Ascending aorta (tissue), 2 donors: ENCODE data around the gene MINAR1. TPM values are rescaled to one million over a fixed set of nuclear protein-coding genes. Genes with fewer than 3 reads are reported as not detected.

Experiments
- DNase-seq, 2 donors: peaks; one replicate each; pipeline ENCODE4 v3.0.0-alpha.2; 2019; ENCODE audit warnings: low spot score in 2 of 2
- H3K27ac ChIP-seq, 2 donors: fragments of 200-600 bp; sonication (generic); one replicate each; pipeline ENCODE4 v1.5.1; 2016 to 2017; ENCODE audit warnings: mild to moderate bottlenecking in 1 of 2
- H3K27me3 ChIP-seq: fragments of 200-600 bp; sonication (generic); one replicate; pipeline ENCODE4 v1.5.1; 2017
- H3K36me3 ChIP-seq, 2 donors: fragments of 200-600 bp; sonication (generic); one replicate each; pipeline ENCODE4 v1.5.1; 2016
- H3K4me1 ChIP-seq, 2 donors: fragments of 200-600 bp; sonication (generic); one replicate each; pipeline ENCODE4 v1.5.1; 2016 to 2017; ENCODE audit warnings: mild to moderate bottlenecking in 1 of 2
- H3K4me3 ChIP-seq, 2 donors: fragments of 200-600 bp; sonication (generic); one replicate each; pipeline ENCODE4 v1.5.1; 2016 to 2017; ENCODE audit warnings: mild to moderate bottlenecking in 1 of 2
- H3K9me3 ChIP-seq, 2 donors: fragments of 200-600 bp; sonication (generic); one replicate each; pipeline ENCODE4 v1.5.1; 2016
- CTCF ChIP-seq, 3 experiments: fragments of 200-600 bp in 2 of 3; fragments of 450-650 bp in 1 of 3; sonication (generic) in 2 of 3; IDR thresholded peaks; one replicate each; pipeline ENCODE4 v1.5.1; 2016 to 2019; ENCODE audit warnings: antibody characterized with exemption in 3 of 3, mild to moderate bottlenecking in 1 of 3, moderate library complexity in 1 of 3
- intact Hi-C: fragments of 100-400 bp; cut with DNase I; formaldehyde crosslinking; loops from one replicate; pipeline ENCODE4 v1.15.1; 2023
- total RNA-seq: library from RNA; depleted of rRNA; stranded (reverse); fragments of >200 nt; gene quantifications from one replicate; pipeline ENCODE4 v1.1.0, GENCODE V29; 2016

MINAR1 gene
- total RNA-seq, 1 donor from 2014 or later, result 0.21 TPM

- H3K27me3 ChIP-seq, result no peaks in the 10 kb centered on the region
- H3K4me3 ChIP-seq, result no peak overlapping the region
- no peaks in the 10 kb centered on the region for H3K36me3 ChIP-seq
- H3K9me3 ChIP-seq, result no peaks in the 10 kb centered on the region
- TF ChIP-seq CTCF (IDR thresholded peaks at IDR 0.05), result no peak
- H3K27ac ChIP-seq, result no peak overlapping the region
- DNase-seq, result no peak
- H3K4me1 ChIP-seq, result no peaks in the 10 kb centered on the region
- intact Hi-C loops, result no loop called here
Measured at GRCh38 chr15:79400650-79401049, 31.5 kb upstream of the MINAR1 start.

- intact Hi-C loops, result no loop called here
- H3K27me3 ChIP-seq, result no peaks in the 10 kb centered on the region
- TF ChIP-seq CTCF (IDR thresholded peaks at IDR 0.05), result no peak
- DNase-seq, result no peak
- no peak overlapping the region for H3K4me3 ChIP-seq
- no peaks in the 10 kb centered on the region for H3K36me3 ChIP-seq
- no peaks in the 10 kb centered on the region for H3K4me1 ChIP-seq
- no peak overlapping the region for H3K27ac ChIP-seq
- no peaks in the 10 kb centered on the region for H3K9me3 ChIP-seq
Measured at GRCh38 chr15:79401301-79401700, 30.8 kb upstream of the MINAR1 start.

GRCh38 chr15:79402136-79402535, 30.0 kb upstream of the MINAR1 start:
- no peak for TF ChIP-seq CTCF (IDR thresholded peaks at IDR 0.05)
- intact Hi-C loops, result no loop called here
- H3K27ac ChIP-seq, result no peak overlapping the region

GRCh38 chr15:79403501-79403900, 28.6 kb upstream of the MINAR1 start:
- TF ChIP-seq CTCF (IDR thresholded peaks at IDR 0.05), result no peak
- no peak for DNase-seq
- H3K4me1 ChIP-seq, result no peaks in the 10 kb centered on the region
- no peak overlapping the region for H3K27ac ChIP-seq
- intact Hi-C loops, result no loop called here
- no peaks in the 10 kb centered on the region for H3K36me3 ChIP-seq
- no peaks in the 10 kb centered on the region for H3K27me3 ChIP-seq
- H3K9me3 ChIP-seq, result no peaks in the 10 kb centered on the region
- H3K4me3 ChIP-seq, result no peak overlapping the region

More at GRCh38 chr15:79402136-79402535, 30.0 kb upstream of the MINAR1 start:
- H3K27me3 ChIP-seq, result no peaks in the 10 kb centered on the region
- DNase-seq, result no peak
- no peak overlapping the region for H3K4me3 ChIP-seq
- H3K9me3 ChIP-seq, result no peaks in the 10 kb centered on the region
- no peaks in the 10 kb centered on the region for H3K4me1 ChIP-seq
- H3K36me3 ChIP-seq, result no peaks in the 10 kb centered on the region

- no peaks in the 10 kb centered on the region for H3K36me3 ChIP-seq
- intact Hi-C loops, result no loop called here
- no peak overlapping the region for H3K4me3 ChIP-seq
- TF ChIP-seq CTCF (IDR thresholded peaks at IDR 0.05), result no peak
- DNase-seq, result no peak
- H3K9me3 ChIP-seq, result no peaks in the 10 kb centered on the region
- no peak overlapping the region for H3K27ac ChIP-seq
- no peaks in the 10 kb centered on the region for H3K4me1 ChIP-seq
- H3K27me3 ChIP-seq, result no peaks in the 10 kb centered on the region
Measured at GRCh38 chr15:79406210-79406609, 25.9 kb upstream of the MINAR1 start.

GRCh38 chr15:79408041-79408440, 24.1 kb upstream of the MINAR1 start:
- intact Hi-C loops, result no loop called here
- no peaks in the 10 kb centered on the region for H3K27me3 ChIP-seq
- no peak overlapping the region for H3K4me3 ChIP-seq
- no peak overlapping the region for H3K27ac ChIP-seq
- no peak for DNase-seq
- no peaks in the 10 kb centered on the region for H3K9me3 ChIP-seq
- TF ChIP-seq CTCF (IDR thresholded peaks at IDR 0.05), result no peak
- no peaks in the 10 kb centered on the region for H3K36me3 ChIP-seq
- no peaks in the 10 kb centered on the region for H3K4me1 ChIP-seq
